Endothelial cell (in vitro differentiated cells): ENCODE results near the gene RHBDL3. TPM values are rescaled to one million over a fixed set of nuclear protein-coding genes. Genes with fewer than 3 reads are reported as not detected.

Experiments
- DNase-seq: peaks from one replicate; pipeline ENCODE4 v3.0.0; 2021; ENCODE audit warnings: low spot score
- H3K27ac Mint-ChIP-seq: one replicate; pipeline ENCODE4 v1.8.0; 2021; ENCODE audit warnings: mixed read lengths, inconsistent platforms; ENCODE audit not compliant: unreplicated experiment
- H3K27me3 Mint-ChIP-seq: one replicate; pipeline ENCODE4 v1.8.0; 2021; ENCODE audit warnings: mild to moderate bottlenecking, moderate library complexity, mixed read lengths, inconsistent platforms; ENCODE audit not compliant: unreplicated experiment
- H3K36me3 Mint-ChIP-seq: one replicate; pipeline ENCODE4 v1.8.0; 2021; ENCODE audit warnings: mild to moderate bottlenecking, low read depth, mixed read lengths, inconsistent platforms; ENCODE audit not compliant: unreplicated experiment
- H3K4me1 Mint-ChIP-seq: one replicate; pipeline ENCODE4 v1.8.0; 2021; ENCODE audit warnings: mild to moderate bottlenecking, mixed read lengths, inconsistent platforms; ENCODE audit not compliant: unreplicated experiment
- H3K4me3 Mint-ChIP-seq: one replicate; pipeline ENCODE4 v1.8.0; 2021; ENCODE audit warnings: mild to moderate bottlenecking, mixed read lengths, inconsistent platforms; ENCODE audit not compliant: unreplicated experiment
- H3K9me3 Mint-ChIP-seq: one replicate; pipeline ENCODE4 v1.8.0; 2021; ENCODE audit warnings: mixed read lengths, inconsistent platforms; ENCODE audit not compliant: unreplicated experiment
- total RNA-seq: library from RNA; stranded (reverse); fragmentation: NEBNext Ultra II Directional; extraction: Animal tissue kit (Norgen Biotek cat#: 25700); gene quantifications from one replicate; pipeline ENCODE4 v1.2.1, GENCODE V29; 2021; ENCODE audit not compliant: unreplicated experiment
- TF ChIP-seq, protein P1 (sequence below): fragments of 200-600 bp; sonication (generic); IDR thresholded peaks from one replicate; pipeline ENCODE4 v1.5.0; 2021; ENCODE audit warnings: antibody characterized with exemption; ENCODE audit not compliant: unreplicated experiment

The RHBDL3 gene
- total RNA-seq, 1 donor from 2014 or later, result 1.7 TPM

DNA sequence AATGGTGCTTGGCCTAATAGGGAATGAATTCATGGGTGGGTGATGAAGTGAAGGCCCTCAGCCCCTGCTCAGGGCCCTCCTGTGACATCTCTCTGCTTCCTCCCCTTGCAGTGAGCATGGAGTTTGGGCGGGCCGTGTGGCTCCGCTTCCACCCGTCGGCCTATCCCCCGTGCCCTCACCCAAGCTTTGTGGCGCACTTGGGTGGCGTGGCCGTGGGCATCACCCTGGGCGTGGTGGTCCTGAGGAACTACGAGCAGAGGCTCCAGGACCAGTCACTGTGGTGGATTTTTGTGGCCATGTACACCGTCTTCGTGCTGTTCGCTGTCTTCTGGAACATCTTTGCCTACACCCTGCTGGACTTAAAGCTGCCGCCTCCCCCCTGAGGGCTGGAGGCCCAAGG lies 55.2 kb downstream of the RHBDL3 start:
- Mint-ChIP-seq H3K9me3 (no peaks in the 10 kb centered on the region), H3K27me3 (peaks cover 5% of the 10 kb centered on the region), H3K4me1 (no peaks in the 10 kb centered on the region), H3K27ac (no peak overlapping the region), H3K4me3 (no peak overlapping the region), H3K36me3 (no peaks in the 10 kb centered on the region)
- DNase-seq, result no peak
- TF ChIP-seq, protein P1, sequence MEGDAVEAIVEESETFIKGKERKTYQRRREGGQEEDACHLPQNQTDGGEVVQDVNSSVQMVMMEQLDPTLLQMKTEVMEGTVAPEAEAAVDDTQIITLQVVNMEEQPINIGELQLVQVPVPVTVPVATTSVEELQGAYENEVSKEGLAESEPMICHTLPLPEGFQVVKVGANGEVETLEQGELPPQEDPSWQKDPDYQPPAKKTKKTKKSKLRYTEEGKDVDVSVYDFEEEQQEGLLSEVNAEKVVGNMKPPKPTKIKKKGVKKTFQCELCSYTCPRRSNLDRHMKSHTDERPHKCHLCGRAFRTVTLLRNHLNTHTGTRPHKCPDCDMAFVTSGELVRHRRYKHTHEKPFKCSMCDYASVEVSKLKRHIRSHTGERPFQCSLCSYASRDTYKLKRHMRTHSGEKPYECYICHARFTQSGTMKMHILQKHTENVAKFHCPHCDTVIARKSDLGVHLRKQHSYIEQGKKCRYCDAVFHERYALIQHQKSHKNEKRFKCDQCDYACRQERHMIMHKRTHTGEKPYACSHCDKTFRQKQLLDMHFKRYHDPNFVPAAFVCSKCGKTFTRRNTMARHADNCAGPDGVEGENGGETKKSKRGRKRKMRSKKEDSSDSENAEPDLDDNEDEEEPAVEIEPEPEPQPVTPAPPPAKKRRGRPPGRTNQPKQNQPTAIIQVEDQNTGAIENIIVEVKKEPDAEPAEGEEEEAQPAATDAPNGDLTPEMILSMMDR, result no peak

DNA sequence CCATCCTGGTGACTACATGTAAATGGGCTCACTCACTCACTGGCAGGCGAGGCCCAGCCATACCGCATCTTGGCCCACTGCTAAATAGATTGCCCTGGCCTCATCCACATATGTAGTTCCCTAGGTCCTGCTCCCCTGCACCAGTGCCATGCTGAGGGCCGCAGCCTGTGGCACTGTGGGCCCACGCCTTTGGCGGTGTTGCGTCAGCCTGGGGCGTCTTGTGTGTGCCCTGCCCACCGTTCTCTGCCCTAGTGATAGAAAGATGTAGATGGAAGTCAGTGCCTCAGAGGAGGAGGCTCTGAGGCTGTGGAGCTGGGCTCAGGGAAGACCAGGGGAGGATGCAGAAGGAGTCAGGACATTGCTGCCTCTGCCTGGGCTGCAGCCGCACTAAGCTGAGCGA lies 57.4 kb downstream of the RHBDL3 start:
- H3K36me3 Mint-ChIP-seq, result no peaks in the 10 kb centered on the region
- H3K9me3 Mint-ChIP-seq, result no peaks in the 10 kb centered on the region
- H3K4me1 Mint-ChIP-seq, result no peaks in the 10 kb centered on the region
- TF ChIP-seq, protein P1, result no peak
- no peak for DNase-seq
- H3K27ac Mint-ChIP-seq, result no peak overlapping the region
- H3K4me3 Mint-ChIP-seq, result no peak overlapping the region
- H3K27me3 Mint-ChIP-seq, result peaks cover 5% of the 10 kb centered on the region

DNA sequence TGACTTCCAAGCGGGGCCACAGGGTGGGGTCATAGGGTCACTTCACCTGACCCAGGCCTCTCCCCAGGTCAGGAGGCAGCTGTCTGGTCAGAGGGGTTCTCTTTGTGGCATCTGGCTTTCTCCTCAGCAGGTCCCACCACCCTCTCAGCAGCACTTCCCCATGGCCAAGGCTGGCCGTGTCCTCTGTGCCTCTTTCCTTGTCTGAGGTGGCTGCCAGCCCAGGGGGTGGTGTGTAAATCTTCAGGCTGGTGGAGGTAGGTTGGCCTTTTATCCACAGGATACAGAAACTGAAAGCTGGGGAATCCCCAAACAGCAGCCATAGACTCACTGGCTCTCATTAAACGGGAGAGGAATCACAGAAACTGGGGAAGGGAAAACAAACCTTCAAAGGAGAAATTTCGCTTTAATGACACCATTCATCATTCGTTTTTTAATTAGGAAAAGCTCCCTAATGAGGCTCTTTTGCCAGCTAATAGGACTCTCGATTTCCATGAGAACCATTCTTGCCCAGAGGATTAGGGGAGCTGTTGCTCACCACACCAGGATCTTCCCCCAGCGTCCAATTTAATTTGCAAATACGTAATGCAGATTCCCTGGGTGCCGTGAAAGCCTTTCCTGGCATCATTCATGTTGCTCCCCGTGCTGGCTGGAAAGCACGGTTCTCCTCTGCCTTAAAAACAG lies 58.3 kb downstream of the RHBDL3 start:
- DNase-seq, result no peak
- H3K27me3 Mint-ChIP-seq, result peaks cover 4% of the 10 kb centered on the region
- H3K36me3 Mint-ChIP-seq, result no peaks in the 10 kb centered on the region
- no peak overlapping the region for H3K27ac Mint-ChIP-seq
- TF ChIP-seq, protein P1, result no peak
- H3K9me3 Mint-ChIP-seq, result no peaks in the 10 kb centered on the region
- no peak overlapping the region for H3K4me3 Mint-ChIP-seq
- H3K4me1 Mint-ChIP-seq, result no peaks in the 10 kb centered on the region

DNA sequence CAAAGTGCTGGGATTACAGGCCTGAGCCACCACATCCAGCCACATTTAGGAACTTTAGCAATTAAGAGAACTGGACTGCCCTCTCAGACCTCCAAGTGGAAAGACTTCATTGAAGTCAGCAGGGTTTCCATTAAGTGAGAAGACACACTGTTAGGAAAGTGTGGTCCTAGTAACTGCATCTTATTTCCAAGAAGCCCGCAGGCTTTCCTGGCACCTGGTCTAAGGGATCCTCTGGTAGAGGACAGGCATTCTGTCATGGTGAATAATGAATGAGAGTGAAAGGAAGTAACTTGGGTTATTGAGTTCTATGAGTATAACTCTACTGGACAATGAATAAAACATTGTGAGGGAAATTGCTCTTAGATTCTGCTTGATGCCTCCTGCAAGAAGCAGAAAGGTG lies 62.3 kb downstream of the RHBDL3 start:
- no peak for DNase-seq
- no peaks in the 10 kb centered on the region for H3K4me1 Mint-ChIP-seq
- no peak overlapping the region for H3K4me3 Mint-ChIP-seq
- peaks cover 1% of the 10 kb centered on the region for H3K27me3 Mint-ChIP-seq
- H3K9me3 Mint-ChIP-seq, result no peaks in the 10 kb centered on the region
- no peak overlapping the region for H3K27ac Mint-ChIP-seq
- H3K36me3 Mint-ChIP-seq, result peaks cover 3% of the 10 kb centered on the region
- TF ChIP-seq, protein P1, result no peak

DNA sequence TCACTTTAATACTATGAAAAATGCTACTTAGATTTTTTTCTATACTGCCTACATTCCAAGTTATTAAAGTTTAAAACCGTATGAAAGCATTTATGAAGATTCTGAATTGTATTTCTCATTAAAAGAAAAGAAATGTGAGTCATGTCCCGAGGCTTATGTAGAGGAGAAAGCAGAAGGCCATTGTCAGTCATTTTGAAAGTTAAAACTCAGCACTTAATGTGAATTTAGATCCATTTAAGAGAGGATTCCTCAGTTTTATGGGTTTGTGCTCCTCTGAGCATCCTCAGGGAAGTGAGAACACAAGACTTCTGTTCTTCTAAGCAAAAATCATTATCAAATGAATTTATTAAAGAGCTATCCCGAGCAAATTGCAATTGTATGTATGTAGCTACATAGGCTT lies 64.5 kb downstream of the RHBDL3 start:
- TF ChIP-seq, protein P1, result no peak
- no peaks in the 10 kb centered on the region for H3K4me1 Mint-ChIP-seq
- H3K27ac Mint-ChIP-seq, result no peak overlapping the region
- peaks cover 3% of the 10 kb centered on the region for H3K36me3 Mint-ChIP-seq
- H3K27me3 Mint-ChIP-seq, result no peaks in the 10 kb centered on the region
- no peak overlapping the region for H3K4me3 Mint-ChIP-seq
- H3K9me3 Mint-ChIP-seq, result no peaks in the 10 kb centered on the region
- no peak for DNase-seq
